K562 (cell line): ENCODE measurements around the gene ZBTB20. TPM values are rescaled to one million over a fixed set of nuclear protein-coding genes. Genes with fewer than 3 reads are reported as not detected.

Experiments used
- NCOA6 ChIP-seq: fragments of 450-650 bp; IDR thresholded peaks from 2 replicates; pipeline ENCODE4 v1.6.1; 2017; ENCODE audit warnings: mild to moderate bottlenecking
- REST ChIP-seq, 2 experiments: fragments of 450-650 bp; formaldehyde crosslinking in 1 of 2; IDR thresholded peaks; 2 replicates each; pipeline versions ENCODE4 v1.4.0 to v1.6.1; 2014 to 2020; ENCODE audit warnings: mild to moderate bottlenecking in 2 of 2, borderline replicate concordance in 1 of 2, low read depth in 1 of 2
- polyA plus RNA-seq, 8 experiments: library from polyadenylated mRNA; depleted of rRNA in 4 of 8; stranded (reverse) in 5 of 8; unstranded in 3 of 8; fragments of >200 nt; fragmentation: Nextera tagmentation in 2 of 8; fragmentation: Illumina TruSeq in 1 of 8; extraction: Ambion mirVana in 2 of 8; extraction: Trizol in 1 of 8; gene quantifications; 2 replicates each; pipeline versions ENCODE4 v1.2.1 to v1.2.3, GENCODE V29; 2011 to 2014; ENCODE audit warnings: inconsistent platforms in 1 of 8, missing spikeins in 1 of 8
- total RNA-seq, 7 experiments: library from RNA; depleted of rRNA in 6 of 7; stranded (reverse); fragments of >200 nt in 6 of 7; fragmentation: Illumina TruSeq in 2 of 7; extraction: Trizol in 2 of 7; gene quantifications; 2 replicates each; pipeline versions ENCODE4 v1.2.1 to v1.2.3, GENCODE V29; 2011 to 2021; ENCODE audit warnings: low replicate concordance in 1 of 7

ZBTB20 gene
- total and polyA plus RNA-seq, 9 of the 15 experiments (the other 6 are each of a cell fraction or from before 2014, with no cell fraction given) = 0.17 to 1.7 (median 0.45) TPM

GRCh38 chr3:114632757-114633424, 514.2 kb downstream of the ZBTB20 start (continued):
- TF ChIP-seq NCOA6 (no peak), REST (IDR thresholded peaks at IDR 0.05; ENCODE audit: borderline replicate concordance) (no peak), REST (CRISPR knock-in tag; IDR thresholded peaks at IDR 0.05; ENCODE audit: low read depth) (no peak)
